Stimulated activated naive B cell treated with anti-CD40 and anti-IgM and Interleukin-4, amounts not matched to agents 10 μg/mL and 1 μg/mL and 100 μg/mL, for 72 hours (primary cell): ENCODE data around the gene MED10.

Experiments used
- ATAC-seq, 2 donors: fragments of 150-1000 bp; cut with Tn5 transposase; replicated peaks; 2 replicates each; pipeline ENCODE4 v1.10.0; 2021; ENCODE audit warnings: moderate library complexity in 1 of 2
- DNase-seq: peaks from one replicate; pipeline ENCODE4 v3.0.0; 2021
- H3K27ac Mint-ChIP-seq: one replicate; pipeline ENCODE4 v1.8.0; 2022; ENCODE audit warnings: mild to moderate bottlenecking, mixed read lengths
- H3K27me3 Mint-ChIP-seq, 2 donors: one replicate each; pipeline ENCODE4 v1.8.0; 2022; ENCODE audit warnings: mixed read lengths in 2 of 2
- H3K36me3 Mint-ChIP-seq, 2 donors: one replicate each; pipeline ENCODE4 v1.8.0; 2022; ENCODE audit warnings: mixed read lengths in 2 of 2, mild to moderate bottlenecking in 1 of 2
- H3K4me1 Mint-ChIP-seq, 2 donors: one replicate each; pipeline ENCODE4 v1.8.0; 2022; ENCODE audit warnings: mixed read lengths in 2 of 2, mild to moderate bottlenecking in 1 of 2
- H3K4me3 Mint-ChIP-seq, 2 donors: one replicate each; pipeline ENCODE4 v1.8.0; 2022; ENCODE audit warnings: mild to moderate bottlenecking in 2 of 2, mixed read lengths in 2 of 2, moderate library complexity in 1 of 2
- H3K9me3 Mint-ChIP-seq, 2 donors: one replicate each; pipeline ENCODE4 v1.8.0; 2022; ENCODE audit warnings: mixed read lengths in 2 of 2, mild to moderate bottlenecking in 1 of 2

Gene MED10

DNA sequence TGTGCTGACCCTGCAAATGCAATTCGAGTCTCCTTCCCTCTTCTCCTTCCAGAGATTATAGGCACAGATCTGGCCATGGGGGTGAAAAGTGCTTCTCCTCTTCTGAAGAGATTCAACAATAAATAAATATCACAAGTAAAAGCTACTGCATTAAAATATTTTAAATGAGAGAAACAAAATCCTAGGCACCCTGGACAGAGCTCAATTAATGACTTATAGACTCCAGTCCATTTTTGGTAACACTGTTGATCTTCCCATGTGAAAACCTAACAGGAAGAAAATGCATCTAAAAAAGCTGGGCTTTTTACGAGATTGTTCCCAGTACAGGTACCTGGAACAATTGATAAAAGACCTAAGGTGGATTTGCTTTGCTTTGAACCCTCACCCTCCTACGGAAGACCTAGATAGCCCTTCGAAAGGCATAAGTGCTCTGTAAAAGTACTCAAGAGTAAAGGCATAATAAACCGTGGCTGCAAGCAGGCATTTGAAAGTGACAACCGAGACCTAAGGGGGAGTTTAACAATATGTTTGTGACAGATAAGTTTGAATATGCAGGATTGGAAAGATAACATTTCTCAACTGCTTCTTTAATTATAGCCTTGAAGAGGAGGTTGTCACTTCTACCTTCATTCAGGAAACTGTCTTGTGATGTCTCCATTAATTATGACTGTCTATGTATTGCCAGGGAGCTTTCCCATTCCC is 29.4 kb upstream of the MED10 start:
- Mint-ChIP-seq H3K4me1 (no peaks in the 10 kb centered on the region), H3K27ac (no peak overlapping the region), H3K4me3 (no peak overlapping the region), H3K27me3 (peaks cover 10 to 48% of the 10 kb centered on the region in 2 donors), H3K36me3 (no peaks in the 10 kb centered on the region), H3K9me3 (no peaks in the 10 kb centered on the region)
- no peak for ATAC-seq
- DNase-seq = no peak

DNA sequence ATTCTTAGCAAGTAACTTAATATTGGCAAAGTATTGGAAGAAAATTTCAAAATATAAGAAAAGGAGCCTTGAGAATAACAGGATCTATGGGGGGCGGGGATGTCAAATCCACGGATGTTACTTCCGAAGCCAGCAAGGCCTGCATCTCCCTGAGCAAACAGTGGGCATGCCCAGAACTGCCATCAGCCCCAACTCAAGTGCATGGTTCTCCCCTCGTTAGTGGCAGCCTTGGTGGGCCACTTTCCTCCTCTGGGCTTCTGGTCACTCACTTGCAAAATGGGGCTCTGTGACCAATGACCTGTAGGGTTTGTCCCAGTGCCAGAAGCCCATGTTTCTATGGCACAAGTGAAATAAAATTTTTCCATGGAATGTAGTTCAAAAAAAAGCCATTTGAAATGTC is 27.2 kb upstream of the MED10 start:
- Mint-ChIP-seq H3K27ac (no peak overlapping the region), H3K27me3 (peaks cover 19 to 55% of the 10 kb centered on the region in 2 donors), H3K36me3 (no peaks in the 10 kb centered on the region), H3K4me3 (no peak overlapping the region), H3K4me1 (no peaks in the 10 kb centered on the region), H3K9me3 (no peaks in the 10 kb centered on the region)
- DNase-seq = no peak
- ATAC-seq = no peak

DNA sequence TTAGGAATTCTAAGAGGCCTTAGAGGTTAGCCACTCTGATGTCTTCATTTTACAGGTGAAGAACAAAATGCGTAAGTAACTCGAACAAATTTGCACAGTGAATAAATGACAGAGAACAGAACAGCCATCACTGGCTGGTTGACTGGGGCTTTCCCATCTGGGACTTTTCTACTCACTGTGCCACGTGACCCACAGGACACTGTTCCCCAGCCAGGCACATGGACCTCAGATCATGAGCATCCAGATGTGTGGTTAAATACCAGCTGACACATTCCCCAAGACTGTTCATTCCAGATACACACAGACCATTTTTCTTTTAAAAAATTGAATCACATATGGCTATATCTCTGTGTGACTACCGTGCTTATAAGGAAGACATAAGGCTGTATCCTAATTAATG is 25.8 kb upstream of the MED10 start:
- ATAC-seq = no peak
- DNase-seq = no peak
- no peaks in the 10 kb centered on the region for H3K9me3 Mint-ChIP-seq

DNA sequence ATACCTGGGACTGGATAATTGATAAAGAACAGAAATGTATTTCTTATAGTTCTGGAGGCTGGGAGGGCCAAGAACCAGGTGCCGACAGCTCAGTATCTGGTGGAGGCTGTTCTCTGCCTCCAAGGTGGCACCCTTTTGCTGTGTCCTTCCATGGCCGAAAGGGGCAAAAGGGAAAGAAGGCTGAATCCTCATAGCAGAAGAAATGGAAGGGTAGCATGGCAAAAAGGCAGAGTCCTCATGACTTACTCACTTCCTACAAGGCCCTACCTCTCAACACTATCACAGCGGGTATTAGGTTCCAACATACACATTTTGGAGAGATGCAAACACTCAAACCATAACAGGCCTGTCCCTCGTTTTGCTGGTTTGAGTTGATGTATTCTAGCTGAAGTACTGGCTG is 25.1 kb upstream of the MED10 start:
- H3K36me3 Mint-ChIP-seq = no peaks in the 10 kb centered on the region
- ATAC-seq (no peak), DNase-seq (no peak)
- peaks cover 27 to 48% of the 10 kb centered on the region in 2 donors for H3K27me3 Mint-ChIP-seq
- H3K4me3 Mint-ChIP-seq = no peak overlapping the region
- no peaks in the 10 kb centered on the region for H3K9me3 Mint-ChIP-seq
- no peaks in the 10 kb centered on the region for H3K4me1 Mint-ChIP-seq
- no peak overlapping the region for H3K27ac Mint-ChIP-seq

More for the DNA sequence above, 25.8 kb upstream of the MED10 start:
- H3K36me3 Mint-ChIP-seq = no peaks in the 10 kb centered on the region
- peaks cover 27 to 55% of the 10 kb centered on the region in 2 donors for H3K27me3 Mint-ChIP-seq
- H3K4me1 Mint-ChIP-seq = no peaks in the 10 kb centered on the region
- H3K27ac Mint-ChIP-seq = no peak overlapping the region
- H3K4me3 Mint-ChIP-seq = no peak overlapping the region

DNA sequence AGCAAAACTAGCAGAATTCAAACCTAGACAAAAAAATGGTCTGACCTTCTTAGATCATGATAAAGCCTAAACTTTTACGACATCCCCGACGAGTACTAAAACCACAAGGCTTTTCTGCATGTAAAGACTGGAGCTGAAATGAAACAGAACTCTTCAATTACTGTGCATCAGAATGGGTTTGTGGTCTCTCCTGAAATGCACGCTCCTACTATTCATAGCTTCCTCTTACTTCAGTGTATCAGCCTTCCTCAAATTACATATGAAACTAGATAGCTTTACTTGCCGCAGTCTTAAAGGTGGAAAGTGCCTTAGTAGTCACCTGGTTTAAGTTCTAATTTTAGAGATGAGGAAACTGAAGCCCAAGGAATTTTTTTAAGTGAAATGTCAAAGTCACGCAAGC is 24.6 kb upstream of the MED10 start:
- Mint-ChIP-seq H3K36me3 (no peaks in the 10 kb centered on the region), H3K4me3 (no peak overlapping the region), H3K9me3 (no peaks in the 10 kb centered on the region), H3K27me3 (peaks cover 27 to 44% of the 10 kb centered on the region in 2 donors), H3K27ac (no peak overlapping the region), H3K4me1 (no peaks in the 10 kb centered on the region)
- DNase-seq (no peak), ATAC-seq (peak; percentile 43 to 45)

DNA sequence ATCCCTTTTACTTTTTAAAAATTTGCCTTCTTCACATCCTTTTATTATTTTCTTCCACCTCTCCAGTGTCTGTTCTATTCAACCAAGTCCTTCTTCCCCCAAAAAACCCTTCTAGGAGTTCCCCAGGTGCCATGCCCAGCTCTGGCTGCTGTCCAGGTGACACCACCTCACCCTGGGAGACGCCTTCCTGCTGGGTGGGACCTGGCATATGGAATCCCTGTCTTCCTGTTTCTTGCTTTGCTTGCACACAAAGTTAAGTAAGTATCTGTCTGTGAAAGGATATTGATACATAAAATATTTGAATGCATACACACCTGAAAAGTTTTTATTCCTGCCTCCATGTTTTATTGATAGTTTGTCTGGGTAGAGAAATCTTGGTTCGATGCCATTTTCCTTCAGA is 23.1 kb upstream of the MED10 start:
- Mint-ChIP-seq H3K4me3 (no peak overlapping the region), H3K27ac (no peak overlapping the region), H3K27me3 (peaks cover 29 to 37% of the 10 kb centered on the region in 2 donors), H3K4me1 (no peaks in the 10 kb centered on the region), H3K9me3 (no peaks in the 10 kb centered on the region), H3K36me3 (no peaks in the 10 kb centered on the region)
- DNase-seq (no peak), ATAC-seq (no peak)

DNA sequence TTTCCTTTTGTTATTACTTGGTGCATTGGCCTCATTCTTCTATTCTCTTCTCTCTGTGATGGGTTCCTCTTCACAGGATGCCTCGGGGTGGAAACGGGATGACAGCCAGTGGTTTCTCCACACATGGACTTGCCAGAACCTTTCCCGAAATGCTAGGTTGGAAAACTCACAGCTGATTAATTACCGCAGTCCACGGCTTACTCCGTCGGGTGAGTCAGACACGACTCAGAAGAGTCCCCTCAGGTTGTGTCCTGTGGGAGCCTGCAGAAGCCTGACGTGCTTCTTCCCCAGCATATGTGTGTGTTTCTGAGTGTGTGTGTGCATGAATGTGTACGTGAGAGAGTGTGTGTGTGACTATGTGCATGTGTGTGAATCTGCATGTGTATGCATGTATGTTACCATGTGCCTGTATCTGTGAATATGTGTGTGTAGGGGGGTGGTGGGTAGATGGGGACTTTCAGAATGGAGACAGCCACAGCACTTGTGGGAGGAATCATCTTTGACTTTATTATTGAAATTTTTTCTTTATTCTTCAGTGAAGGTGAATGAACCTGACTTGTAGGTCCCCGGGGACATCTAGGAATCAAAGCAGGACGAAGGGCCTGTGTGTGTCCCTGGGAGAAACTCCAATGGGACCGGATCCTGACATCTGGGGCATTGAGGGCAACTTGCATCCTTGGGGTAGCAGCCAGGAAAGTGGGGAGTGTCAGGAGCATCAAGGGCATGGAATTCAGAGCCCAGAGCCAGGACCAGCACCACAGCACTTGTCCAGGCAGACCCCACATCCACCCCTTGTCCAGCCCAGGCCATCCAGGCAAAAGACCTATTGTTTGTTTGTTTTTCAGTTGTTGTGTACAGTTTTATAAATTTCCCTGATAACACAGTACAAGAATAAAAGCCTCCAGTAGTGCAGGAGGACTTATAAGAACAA is 21.9 kb upstream of the MED10 start:
- no peak overlapping the region for H3K4me3 Mint-ChIP-seq
- ATAC-seq = no peak
- no peaks in the 10 kb centered on the region for H3K9me3 Mint-ChIP-seq
- no peak overlapping the region for H3K27ac Mint-ChIP-seq
- H3K27me3 Mint-ChIP-seq = peaks cover 31 to 39% of the 10 kb centered on the region in 2 donors
- no peaks in the 10 kb centered on the region for H3K4me1 Mint-ChIP-seq
- no peaks in the 10 kb centered on the region for H3K36me3 Mint-ChIP-seq
- no peak for DNase-seq

DNA sequence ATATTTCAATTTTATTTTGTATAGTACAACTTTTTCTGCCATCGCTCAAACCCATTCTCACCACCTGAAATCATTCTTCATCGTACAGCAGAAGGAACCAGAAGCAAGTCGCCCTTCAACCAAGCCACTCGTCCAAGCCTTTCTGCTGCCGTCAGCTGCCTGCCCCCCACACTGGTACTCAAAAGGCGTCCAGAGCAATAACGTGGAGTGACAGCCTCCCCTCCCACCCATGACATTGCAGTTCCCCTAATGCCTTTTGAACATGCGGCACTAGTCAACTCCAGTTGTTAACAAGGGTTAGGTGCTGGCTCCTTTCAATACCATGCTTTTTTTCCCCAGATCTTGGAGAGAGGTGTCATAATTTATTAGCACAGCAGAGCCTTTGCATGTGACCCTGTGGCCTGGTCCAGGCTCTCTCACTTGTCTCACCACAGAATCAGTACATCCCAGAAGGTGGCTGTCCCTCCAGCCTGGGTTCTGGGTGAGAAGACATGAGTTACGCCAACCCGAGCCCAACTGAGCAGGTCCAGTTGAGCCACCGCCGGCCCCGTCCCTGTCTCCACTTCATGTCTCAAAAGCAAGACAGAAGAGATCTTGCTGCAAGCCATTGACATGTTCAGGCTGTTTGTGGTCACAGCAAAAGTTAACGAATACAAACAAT is 20.4 kb upstream of the MED10 start:
- H3K4me1 Mint-ChIP-seq = peaks cover 0 to under 1% of the 10 kb centered on the region in 2 donors
- ATAC-seq (no peak), DNase-seq (no peak)
- H3K27me3 Mint-ChIP-seq = peaks cover 35 to 39% of the 10 kb centered on the region in 2 donors
- no peaks in the 10 kb centered on the region for H3K9me3 Mint-ChIP-seq
- no peak overlapping the region for H3K27ac Mint-ChIP-seq
- no peaks in the 10 kb centered on the region for H3K36me3 Mint-ChIP-seq
- no peak overlapping the region for H3K4me3 Mint-ChIP-seq

DNA sequence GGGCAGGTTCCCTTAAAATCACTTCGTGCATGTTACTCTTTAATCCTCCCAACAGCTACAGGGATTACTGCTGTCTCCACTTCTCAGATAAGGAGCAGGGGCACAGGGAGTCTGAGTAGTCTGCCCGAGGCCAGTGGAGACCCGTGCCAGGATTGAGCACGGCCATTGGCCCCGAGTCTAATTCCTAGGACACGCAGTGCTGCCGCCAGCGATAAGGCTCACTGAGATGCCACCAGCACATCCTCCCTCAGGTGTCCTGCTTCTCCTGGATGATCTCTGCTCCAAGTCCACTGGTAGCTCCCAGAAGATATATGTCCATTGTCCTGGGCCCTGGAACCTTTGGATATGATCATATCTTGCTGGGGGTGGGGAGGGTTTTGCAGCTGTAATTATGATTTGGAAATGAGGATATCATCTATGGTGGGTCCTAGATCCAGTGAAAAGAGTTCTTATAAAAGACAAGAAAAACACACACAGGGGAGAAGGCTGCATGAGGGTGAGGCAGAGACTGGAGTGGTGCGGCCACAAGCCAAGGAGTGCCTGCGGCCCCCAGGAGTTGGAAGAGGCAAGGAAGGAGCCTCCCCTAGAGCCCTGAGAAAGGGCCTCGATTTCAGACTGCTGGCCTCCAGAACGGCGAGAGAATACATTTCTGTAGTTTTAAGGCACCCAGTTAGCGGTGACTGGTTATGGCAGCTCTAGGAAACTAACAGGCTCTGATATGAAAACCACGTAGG is 19.4 kb upstream of the MED10 start:
- no peak overlapping the region for H3K27ac Mint-ChIP-seq
- H3K4me3 Mint-ChIP-seq = no peak overlapping the region
- DNase-seq (no peak), ATAC-seq (no peak)
- no peaks in the 10 kb centered on the region for H3K36me3 Mint-ChIP-seq
- peaks cover 36 to 39% of the 10 kb centered on the region in 2 donors for H3K27me3 Mint-ChIP-seq
- H3K4me1 Mint-ChIP-seq = peaks cover 0 to 4% of the 10 kb centered on the region in 2 donors
- no peaks in the 10 kb centered on the region for H3K9me3 Mint-ChIP-seq

DNA sequence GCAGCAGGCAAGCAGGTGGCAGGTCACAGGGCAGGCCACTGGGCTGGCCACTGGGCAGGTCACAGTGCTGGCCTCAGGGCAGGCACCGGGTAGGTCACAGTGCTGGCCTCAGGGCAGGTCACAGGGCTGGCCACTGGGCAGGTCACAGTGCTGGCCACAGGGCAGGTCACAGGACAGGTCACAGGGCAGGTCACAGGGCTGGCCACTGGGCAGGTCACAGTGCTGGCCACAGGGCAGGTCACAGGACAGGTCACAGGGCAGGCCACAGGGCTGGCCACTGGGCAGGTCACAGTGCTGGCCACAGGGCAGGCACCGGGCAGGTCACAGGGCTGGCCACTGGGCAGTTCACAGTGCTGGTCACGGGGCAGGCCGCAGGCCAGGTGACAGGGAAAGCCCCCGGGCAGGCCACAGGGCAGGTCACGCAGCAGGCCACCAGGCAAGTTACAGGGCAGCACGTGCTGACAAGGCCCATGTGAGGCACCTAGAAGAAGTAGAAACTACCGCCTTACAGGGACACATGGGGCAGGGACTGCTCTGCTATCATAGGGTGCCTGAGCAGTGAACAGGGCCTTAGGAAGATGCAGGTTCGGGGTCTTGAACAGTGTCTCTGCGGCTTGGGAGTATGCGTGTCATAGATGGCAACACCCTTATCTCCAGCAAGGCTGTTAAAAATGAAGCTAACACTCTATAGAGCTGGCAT is 18.6 kb upstream of the MED10 start:
- H3K36me3 Mint-ChIP-seq = no peaks in the 10 kb centered on the region
- DNase-seq (no peak), ATAC-seq (no peak)
- H3K27me3 Mint-ChIP-seq = peaks cover 34 to 37% of the 10 kb centered on the region in 2 donors
- peaks cover 0 to 4% of the 10 kb centered on the region in 2 donors for H3K4me1 Mint-ChIP-seq
- H3K4me3 Mint-ChIP-seq = no peak overlapping the region
- H3K27ac Mint-ChIP-seq = no peak overlapping the region
- H3K9me3 Mint-ChIP-seq = no peaks in the 10 kb centered on the region

DNA sequence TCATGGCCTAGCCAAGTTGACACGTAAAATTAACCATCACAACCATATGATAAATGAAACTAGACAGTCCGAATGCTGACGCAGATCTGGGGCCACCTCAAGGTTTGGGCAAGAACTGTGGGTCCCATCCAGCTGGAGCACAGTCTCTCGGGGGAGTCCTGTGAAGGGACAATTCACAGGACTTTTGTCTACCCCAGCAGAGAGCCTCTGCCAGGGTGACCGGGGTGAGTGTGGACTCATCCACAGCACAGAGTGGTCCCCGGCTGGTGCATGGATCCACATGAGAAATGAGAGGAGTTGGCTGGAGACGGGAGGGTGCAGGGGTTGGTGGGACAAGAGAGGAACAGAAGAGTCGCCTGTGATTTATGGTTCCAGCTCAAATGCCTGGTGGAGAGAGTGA is 17.7 kb upstream of the MED10 start:
- Mint-ChIP-seq H3K36me3 (peaks cover 0 to under 1% of the 10 kb centered on the region in 2 donors), H3K9me3 (peaks cover 0 to under 1% of the 10 kb centered on the region in 2 donors), H3K4me3 (no peak overlapping the region), H3K4me1 (peaks cover 0 to 4% of the 10 kb centered on the region in 2 donors), H3K27me3 (peaks cover 33 to 37% of the 10 kb centered on the region in 2 donors), H3K27ac (no peak overlapping the region)
- ATAC-seq = no peak
- DNase-seq = no peak

DNA sequence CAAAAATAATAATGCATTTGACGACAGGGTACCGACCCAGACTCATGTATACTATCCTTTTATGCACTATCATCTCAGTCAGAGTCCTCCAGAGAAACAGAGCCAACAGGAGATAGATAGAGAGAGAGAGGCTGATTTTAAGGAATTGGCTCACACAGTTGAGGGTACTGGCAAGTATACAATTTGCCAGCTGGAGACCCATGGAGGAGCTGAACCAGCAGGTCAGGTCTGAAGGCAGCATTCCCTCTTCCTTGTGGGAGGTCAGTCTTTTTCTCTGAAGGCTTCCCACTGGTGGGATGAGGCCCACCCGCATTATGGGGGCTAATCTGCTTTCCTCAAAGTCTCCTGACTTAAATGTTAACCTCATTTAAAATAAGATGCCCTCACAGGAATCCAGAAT is 17.3 kb upstream of the MED10 start:
- Mint-ChIP-seq H3K36me3 (peaks cover 0 to 5% of the 10 kb centered on the region in 2 donors), H3K4me3 (no peak overlapping the region), H3K27me3 (peaks cover 37 to 41% of the 10 kb centered on the region in 2 donors), H3K9me3 (peaks cover 1 to 5% of the 10 kb centered on the region in 2 donors), H3K4me1 (peaks cover 0 to 4% of the 10 kb centered on the region in 2 donors), H3K27ac (no peak overlapping the region)
- DNase-seq (no peak), ATAC-seq (no peak)

DNA sequence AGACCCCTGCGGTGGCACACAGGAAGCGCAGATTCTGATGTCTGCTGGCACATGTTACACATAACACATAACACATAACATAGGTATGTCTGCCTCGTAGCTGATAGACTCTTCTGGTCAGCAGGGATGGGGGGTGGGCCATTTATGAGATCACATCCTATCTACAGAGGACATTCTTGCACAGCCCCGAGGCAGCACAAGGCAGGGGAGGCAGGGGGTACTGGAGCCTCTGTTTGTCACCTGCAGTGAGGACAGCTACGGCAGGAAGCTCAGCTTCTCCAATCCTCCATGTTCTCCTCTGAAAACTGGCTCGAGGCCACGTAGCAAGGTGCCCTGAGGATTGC is 16.7 kb upstream of the MED10 start:
- DNase-seq (no peak), ATAC-seq (no peak)
- peaks cover 41 to 47% of the 10 kb centered on the region in 2 donors for H3K27me3 Mint-ChIP-seq
- H3K27ac Mint-ChIP-seq = no peak overlapping the region
- H3K4me1 Mint-ChIP-seq = peaks cover 0 to 4% of the 10 kb centered on the region in 2 donors
- H3K36me3 Mint-ChIP-seq = peaks cover 0 to 8% of the 10 kb centered on the region in 2 donors
- H3K9me3 Mint-ChIP-seq = peaks cover 4 to 10% of the 10 kb centered on the region in 2 donors
- no peak overlapping the region for H3K4me3 Mint-ChIP-seq
